Activated CD4-positive, alpha-beta T cell treated with anti-CD3 and anti-CD28 coated beads for 4 hours (primary cell): ENCODE data around the gene MBD3.
"Not testable (repeated sequence)": the region's sequence is repeated elsewhere in the genome, so short reads cannot be mapped to it uniquely, and the experiment has no call there.

Source experiments
- DNase-seq, 2 donors: peaks; one replicate each; pipeline ENCODE4 v3.0.0-alpha.2; 2020

Gene MBD3

DNA sequence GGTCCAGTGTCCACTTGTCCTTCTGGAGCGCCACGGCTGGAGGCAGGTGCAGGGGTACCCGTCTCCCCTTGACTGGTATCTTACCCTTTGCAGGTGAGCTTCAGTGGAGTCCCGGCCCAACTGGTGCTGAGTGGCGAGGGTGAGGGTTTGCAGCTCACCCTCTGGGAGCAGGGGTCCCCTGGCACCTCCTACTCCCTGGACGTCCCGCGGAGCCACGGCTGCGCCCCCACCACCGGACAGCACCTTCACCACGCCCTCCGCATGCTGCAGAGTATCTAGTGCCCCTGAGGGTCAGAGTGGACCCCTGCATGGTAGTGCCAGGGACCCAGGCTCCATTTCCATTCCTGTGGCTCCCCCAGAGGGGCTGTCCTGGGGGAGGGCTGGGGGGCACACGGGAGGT, 57.7 kb downstream of the MBD3 start:
- DNase-seq, result no peak

DNA sequence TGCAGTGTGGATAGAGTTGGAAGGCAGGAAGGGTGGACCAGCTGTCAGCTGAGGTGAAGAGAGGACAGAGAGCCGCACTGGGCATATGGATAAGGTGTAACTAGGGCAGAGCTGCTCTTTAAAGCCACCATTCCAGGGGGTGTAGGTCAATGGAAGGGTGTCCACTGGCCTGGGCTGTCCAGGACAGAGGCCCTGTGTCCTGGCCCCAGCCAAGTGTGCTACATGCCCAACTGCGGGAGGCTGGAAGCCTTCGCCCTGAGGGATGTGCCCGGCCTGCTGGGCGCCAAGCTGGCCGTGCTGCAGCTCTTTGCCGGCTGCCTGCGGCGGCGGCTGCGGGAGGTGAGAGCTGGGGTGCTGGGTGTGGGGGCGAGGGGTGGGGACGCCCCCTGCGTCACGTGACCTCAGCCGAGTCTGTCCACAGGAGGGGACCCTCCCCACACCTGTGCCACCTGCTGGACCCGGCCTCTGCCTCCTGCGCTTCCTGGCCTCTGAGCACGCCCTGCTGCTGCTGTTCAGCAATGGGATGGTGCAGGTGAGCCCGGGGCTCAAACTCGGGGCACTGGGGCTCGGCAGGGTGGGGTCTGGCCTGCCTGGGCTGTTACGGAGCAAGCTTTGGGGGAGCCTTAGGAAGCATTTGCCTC, 59.0 kb downstream of the MBD3 start:
- DNase-seq, result no peak

- no peak for DNase-seq
Measured at GRCh38 chr19:1532003-1532402, 60.7 kb downstream of the MBD3 start.

- no peak for DNase-seq
Measured at GRCh38 chr19:1531587-1531986, 61.1 kb downstream of the MBD3 start.

GRCh38 chr19:1530856-1531255, 61.8 kb downstream of the MBD3 start:
- DNase-seq, result not testable (repeated sequence)

DNA sequence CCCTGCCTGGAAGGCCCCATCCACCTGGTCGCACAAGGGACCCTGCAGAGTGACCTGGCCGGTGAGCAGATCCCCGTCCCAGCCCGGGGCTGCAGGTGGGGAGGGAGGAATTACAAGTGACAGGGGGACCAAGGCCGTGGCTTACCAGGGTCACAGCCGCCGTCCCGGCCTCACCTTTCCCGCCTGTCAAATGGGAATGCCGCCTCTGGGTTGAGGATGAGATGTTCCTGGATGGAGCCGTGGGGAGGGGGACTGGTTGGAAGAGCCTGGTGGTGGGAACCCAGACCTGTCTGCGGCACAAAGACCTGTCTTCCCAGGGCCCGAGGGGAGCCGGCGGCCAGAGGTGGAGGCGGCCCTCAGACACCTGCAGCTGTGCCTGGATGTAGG, 63.2 kb downstream of the MBD3 start:
- DNase-seq, result no peak

- no peak for DNase-seq
Measured at GRCh38 chr19:1528596-1529429, 63.9 kb downstream of the MBD3 start.

- DNase-seq, result no peak
Measured at GRCh38 chr19:1527650-1528309, 64.9 kb downstream of the MBD3 start.

- DNase-seq, result no peak
Measured at GRCh38 chr19:1526979-1527649, 65.6 kb downstream of the MBD3 start.

DNA sequence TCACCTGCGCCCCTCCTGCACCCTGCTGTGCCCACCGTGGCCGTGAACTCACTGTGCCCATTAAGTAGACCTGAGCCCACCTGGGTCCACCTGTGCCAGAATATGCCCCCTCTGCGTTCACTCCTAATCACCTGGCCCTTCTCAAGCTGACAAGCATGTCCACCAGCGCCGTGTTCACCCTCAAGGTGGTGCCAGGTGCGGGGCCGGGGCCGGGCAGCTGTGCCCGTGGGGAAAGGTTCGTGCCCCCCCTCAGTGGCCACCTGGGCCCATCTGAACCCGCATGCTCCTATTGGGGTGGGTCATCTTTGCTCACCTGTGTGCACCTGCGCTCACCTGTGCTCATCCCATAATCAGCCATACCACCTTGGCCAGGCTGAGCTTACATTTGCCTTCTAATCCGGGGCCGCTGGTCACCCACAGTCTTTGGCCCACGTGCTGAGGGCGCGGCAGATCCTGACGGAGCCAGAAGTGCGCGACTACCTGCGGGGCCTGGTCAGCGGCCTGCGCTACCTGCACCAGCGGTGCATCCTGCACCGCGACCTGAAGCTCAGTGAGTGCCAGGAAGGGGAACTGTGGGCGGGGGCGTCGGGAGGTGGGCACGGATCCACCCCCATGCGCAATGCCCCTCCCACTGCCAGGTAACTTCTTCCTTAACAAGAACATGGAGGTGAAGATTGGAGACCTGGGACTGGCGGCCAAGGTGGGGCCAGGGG, 66.4 kb downstream of the MBD3 start:
- no peak for DNase-seq

DNA sequence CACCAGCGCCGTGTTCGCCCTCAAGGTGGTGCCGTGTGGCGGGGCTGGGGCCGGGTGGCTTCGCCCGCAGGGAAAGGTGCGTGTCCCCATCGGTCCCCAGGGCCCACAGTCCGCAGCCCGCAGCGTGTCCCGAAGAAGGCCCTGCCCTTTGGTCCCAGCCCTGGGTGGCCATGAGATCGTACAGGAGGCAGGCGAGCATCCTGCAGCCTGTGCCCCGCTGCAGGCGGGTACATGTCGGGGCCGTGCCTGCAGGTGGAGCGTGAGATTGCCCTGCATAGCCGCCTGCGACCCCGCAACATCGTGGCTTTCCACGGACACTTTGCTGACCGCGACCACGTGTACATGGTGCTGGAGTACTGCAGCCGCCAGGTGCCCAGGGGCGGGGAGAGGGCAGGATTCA, 67.3 kb downstream of the MBD3 start:
- DNase-seq, result no peak

GRCh38 chr19:1524972-1525325, 67.7 kb downstream of the MBD3 start:
- DNase-seq, result no peak

GRCh38 chr19:1524287-1524971, 68.2 kb downstream of the MBD3 start:
- DNase-seq, result no peak
